Thyroid gland (tissue), 4 donors: ENCODE measurements around the gene PRXL2B.

ENCODE experiments used
- POLR2A ChIP-seq, 2 donors: fragments of 450-650 bp; IDR thresholded peaks; one replicate each; pipeline ENCODE4 v1.6.1; 2017; ENCODE audit warnings: antibody characterized with exemption in 2 of 2, mild to moderate bottlenecking in 2 of 2, moderate library complexity in 1 of 2
- TF ChIP-seq, protein P1 (sequence below), 6 experiments: fragments of 200-600 bp in 3 of 6; fragments of 450-650 bp in 3 of 6; sonication (generic) in 3 of 6; IDR thresholded peaks; one replicate each; pipeline ENCODE4 v1.5.1; 2016 to 2019; ENCODE audit warnings: antibody characterized with exemption in 6 of 6, mild to moderate bottlenecking in 2 of 6, inconsistent platforms in 1 of 6, moderate library complexity in 1 of 6

- TF ChIP-seq, protein P1, sequence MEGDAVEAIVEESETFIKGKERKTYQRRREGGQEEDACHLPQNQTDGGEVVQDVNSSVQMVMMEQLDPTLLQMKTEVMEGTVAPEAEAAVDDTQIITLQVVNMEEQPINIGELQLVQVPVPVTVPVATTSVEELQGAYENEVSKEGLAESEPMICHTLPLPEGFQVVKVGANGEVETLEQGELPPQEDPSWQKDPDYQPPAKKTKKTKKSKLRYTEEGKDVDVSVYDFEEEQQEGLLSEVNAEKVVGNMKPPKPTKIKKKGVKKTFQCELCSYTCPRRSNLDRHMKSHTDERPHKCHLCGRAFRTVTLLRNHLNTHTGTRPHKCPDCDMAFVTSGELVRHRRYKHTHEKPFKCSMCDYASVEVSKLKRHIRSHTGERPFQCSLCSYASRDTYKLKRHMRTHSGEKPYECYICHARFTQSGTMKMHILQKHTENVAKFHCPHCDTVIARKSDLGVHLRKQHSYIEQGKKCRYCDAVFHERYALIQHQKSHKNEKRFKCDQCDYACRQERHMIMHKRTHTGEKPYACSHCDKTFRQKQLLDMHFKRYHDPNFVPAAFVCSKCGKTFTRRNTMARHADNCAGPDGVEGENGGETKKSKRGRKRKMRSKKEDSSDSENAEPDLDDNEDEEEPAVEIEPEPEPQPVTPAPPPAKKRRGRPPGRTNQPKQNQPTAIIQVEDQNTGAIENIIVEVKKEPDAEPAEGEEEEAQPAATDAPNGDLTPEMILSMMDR (IDR thresholded peaks at IDR 0.05) = no peak
- no peak for TF ChIP-seq POLR2A (IDR thresholded peaks at IDR 0.05)
Measured at GRCh38 chr1:2631136-2632050, 44.8 kb downstream of the PRXL2B start.
